ENCODE measurements around the gene ERGIC1.

The ERGIC1 gene

DNA sequence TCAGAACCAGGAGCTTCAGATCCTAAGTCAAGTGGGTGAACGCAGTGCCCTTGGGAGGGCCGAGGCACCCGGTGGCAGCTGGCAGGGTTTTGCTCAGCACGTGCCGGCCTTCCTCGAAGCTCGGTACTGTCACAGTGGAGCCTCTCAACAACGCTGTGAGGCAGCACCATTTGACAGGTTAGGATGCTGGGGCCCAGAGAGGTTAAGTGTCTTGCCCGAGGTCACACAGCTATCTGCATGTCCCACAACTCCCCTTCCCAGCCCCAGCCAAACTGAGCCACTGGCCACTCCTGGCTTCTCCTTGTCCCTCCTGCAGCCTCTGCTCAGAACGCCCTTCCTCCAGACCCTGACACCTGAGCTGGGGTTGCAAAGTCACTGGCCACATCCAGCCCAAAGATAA lies 81.5 kb downstream of the ERGIC1 start:
- no peaks in the 10 kb centered on the region for H3K36me3 ChIP-seq (ENCODE audit: control insufficient read depth, insufficient read depth, low read length)
- H3K4me1 ChIP-seq, result no peaks in the 10 kb centered on the region
- no peaks in the 10 kb centered on the region for H3K79me2 ChIP-seq
- H3K4me3 ChIP-seq (ENCODE audit: low read depth, low read length), result no peak overlapping the region
- H3K4me2 ChIP-seq (ENCODE audit: low read length), result no peak overlapping the region
- H3K27me3 ChIP-seq (ENCODE audit: control insufficient read depth, insufficient read depth, low read length), result no peaks in the 10 kb centered on the region
- no peak overlapping the region for H2AFZ ChIP-seq
- no peak overlapping the region for H3K9ac ChIP-seq
- H3K9me3 ChIP-seq (ENCODE audit: control insufficient read depth, low read length), result no peaks in the 10 kb centered on the region
- H3K27ac ChIP-seq, result no peak overlapping the region
- TF ChIP-seq, protein P1, sequence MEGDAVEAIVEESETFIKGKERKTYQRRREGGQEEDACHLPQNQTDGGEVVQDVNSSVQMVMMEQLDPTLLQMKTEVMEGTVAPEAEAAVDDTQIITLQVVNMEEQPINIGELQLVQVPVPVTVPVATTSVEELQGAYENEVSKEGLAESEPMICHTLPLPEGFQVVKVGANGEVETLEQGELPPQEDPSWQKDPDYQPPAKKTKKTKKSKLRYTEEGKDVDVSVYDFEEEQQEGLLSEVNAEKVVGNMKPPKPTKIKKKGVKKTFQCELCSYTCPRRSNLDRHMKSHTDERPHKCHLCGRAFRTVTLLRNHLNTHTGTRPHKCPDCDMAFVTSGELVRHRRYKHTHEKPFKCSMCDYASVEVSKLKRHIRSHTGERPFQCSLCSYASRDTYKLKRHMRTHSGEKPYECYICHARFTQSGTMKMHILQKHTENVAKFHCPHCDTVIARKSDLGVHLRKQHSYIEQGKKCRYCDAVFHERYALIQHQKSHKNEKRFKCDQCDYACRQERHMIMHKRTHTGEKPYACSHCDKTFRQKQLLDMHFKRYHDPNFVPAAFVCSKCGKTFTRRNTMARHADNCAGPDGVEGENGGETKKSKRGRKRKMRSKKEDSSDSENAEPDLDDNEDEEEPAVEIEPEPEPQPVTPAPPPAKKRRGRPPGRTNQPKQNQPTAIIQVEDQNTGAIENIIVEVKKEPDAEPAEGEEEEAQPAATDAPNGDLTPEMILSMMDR (IDR thresholded peaks at IDR 0.05), result no peak

DNA sequence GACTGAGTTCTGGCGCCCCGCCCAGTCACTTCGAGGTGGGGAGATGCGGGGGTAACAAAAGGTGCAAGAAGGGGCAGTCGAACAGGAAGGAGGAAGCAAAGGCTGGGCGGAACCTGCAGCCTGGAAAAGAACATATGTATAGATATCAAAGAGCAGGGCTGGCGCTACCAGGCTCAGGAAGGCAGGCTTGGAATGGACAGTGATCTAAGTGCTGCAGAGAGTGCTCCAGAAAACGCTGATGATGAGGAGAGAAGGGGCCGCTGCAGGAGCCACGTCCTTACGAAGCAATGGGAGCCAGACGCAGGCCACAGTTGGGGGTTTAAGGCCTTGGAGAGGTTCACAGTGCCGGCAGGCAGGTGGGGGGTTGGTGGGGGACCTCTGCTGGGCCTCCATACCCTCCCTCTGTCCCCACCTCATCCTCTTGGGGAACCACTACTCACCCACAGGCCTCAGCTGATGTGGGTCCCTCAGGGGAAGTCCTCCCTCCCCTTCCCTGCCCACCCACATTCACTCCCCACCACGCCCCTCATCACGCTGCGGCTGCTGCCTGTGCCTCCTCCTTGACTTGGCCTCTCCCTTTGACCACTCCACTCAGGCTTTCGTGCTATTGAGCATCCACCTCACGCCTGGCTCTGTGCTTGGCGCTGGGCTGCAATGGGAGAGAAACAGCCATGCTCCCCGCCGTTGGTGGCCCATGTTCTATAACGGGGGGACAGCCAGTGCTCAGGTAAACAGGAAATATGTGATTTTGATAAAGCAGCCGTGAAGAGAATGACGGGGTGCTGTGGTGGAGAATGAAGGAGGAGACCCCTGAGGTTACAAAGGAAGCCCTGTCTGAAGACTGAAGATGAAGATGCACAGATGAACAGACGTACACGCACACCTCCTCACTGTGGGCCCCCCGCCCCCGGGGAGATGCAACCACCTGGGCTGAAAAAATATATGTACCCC lies 84.6 kb downstream of the ERGIC1 start:
- H3K4me3 ChIP-seq (ENCODE audit: low read depth, low read length), result no peak overlapping the region
- TF ChIP-seq, protein P1 (IDR thresholded peaks at IDR 0.05), result no peak
- no peak overlapping the region for H3K9ac ChIP-seq
- no peaks in the 10 kb centered on the region for H3K9me3 ChIP-seq (ENCODE audit: control insufficient read depth, low read length)
- H3K4me2 ChIP-seq (ENCODE audit: low read length), result no peak overlapping the region
- no peak overlapping the region for H2AFZ ChIP-seq
- no peaks in the 10 kb centered on the region for H3K79me2 ChIP-seq
- H3K36me3 ChIP-seq (ENCODE audit: control insufficient read depth, insufficient read depth, low read length), result no peaks in the 10 kb centered on the region
- no peaks in the 10 kb centered on the region for H3K27me3 ChIP-seq (ENCODE audit: control insufficient read depth, insufficient read depth, low read length)
- no peak overlapping the region for H3K27ac ChIP-seq
- no peaks in the 10 kb centered on the region for H3K4me1 ChIP-seq

DNA sequence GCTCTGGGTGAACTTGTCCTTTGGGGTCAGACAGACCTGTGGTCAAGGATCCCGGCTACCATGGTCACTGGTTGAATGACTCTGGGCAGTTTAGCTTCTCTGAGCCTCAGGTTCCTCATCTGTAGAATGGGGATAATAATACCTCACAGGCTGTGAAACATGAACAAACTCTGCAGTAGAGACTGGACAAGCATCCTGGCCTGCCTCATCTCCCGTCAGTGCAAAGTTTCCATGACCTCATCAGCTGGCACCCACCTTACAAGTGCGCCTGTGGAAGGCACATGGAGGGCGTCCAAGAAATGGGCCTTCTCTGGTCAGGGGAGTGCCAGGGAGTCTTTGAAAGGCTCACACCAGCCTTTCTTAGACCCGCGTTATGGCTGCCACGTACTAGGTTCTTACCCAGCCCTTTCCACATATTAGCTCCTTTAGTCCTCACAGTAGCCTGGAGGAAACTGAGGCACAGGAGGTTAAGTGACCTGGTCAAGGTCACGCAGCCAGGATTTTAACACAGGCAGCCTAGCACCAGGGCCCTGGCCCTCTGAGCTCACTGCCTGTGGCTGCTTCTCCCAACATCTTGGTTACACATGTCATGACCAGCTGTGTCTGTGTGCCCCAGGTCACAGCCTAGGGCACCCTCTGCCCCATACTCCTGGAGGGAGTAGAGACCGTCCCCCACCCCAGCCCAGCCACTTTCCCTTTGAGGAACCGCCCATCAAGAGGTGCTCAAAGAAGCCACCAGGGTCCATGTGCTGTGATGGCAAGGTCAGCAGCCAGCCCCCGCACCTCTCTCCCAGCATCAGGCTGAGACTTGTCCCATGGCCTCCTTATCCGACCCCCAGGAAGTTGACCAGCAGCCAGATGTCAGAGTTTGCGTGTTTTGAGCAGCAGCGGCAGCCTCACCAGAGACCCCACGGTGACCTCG lies 85.7 kb downstream of the ERGIC1 start:
- H3K9ac ChIP-seq, result no peak overlapping the region
- no peaks in the 10 kb centered on the region for H3K79me2 ChIP-seq
- H3K4me3 ChIP-seq (ENCODE audit: low read depth, low read length), result no peak overlapping the region
- H3K9me3 ChIP-seq (ENCODE audit: control insufficient read depth, low read length), result no peaks in the 10 kb centered on the region
- TF ChIP-seq, protein P1 (IDR thresholded peaks at IDR 0.05), result no peak
- no peak overlapping the region for H2AFZ ChIP-seq
- no peak overlapping the region for H3K4me2 ChIP-seq (ENCODE audit: low read length)
- no peaks in the 10 kb centered on the region for H3K27me3 ChIP-seq (ENCODE audit: control insufficient read depth, insufficient read depth, low read length)
- no peak overlapping the region for H3K27ac ChIP-seq
- no peaks in the 10 kb centered on the region for H3K36me3 ChIP-seq (ENCODE audit: control insufficient read depth, insufficient read depth, low read length)
- no peaks in the 10 kb centered on the region for H3K4me1 ChIP-seq

DNA sequence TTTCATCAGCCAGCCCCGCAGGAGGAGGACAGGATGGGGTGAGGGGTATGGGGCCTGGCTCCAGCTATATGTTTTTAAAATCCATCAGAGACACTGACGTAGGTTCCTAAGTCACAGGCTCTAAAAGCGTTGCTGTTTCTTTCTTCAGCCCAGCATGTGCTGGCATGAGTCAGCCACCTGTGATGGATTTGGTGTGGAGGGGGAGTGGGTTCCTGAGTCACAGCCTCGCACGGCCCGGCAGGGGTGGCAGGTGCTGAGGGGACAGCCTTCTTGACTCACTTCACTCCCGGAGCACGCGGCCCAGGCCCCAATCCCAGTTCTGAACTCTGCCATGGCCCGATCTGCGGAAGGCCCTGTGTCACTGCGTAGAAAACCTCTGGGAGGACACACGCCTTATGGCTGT lies 86.4 kb downstream of the ERGIC1 start:
- Histone ChIP-seq H2AFZ (no peak overlapping the region), H3K4me1 (no peaks in the 10 kb centered on the region), H3K4me2 (ENCODE audit: low read length) (no peak overlapping the region), H3K9ac (no peak overlapping the region), H3K79me2 (no peaks in the 10 kb centered on the region), H3K36me3 (ENCODE audit: control insufficient read depth, insufficient read depth, low read length) (no peaks in the 10 kb centered on the region), H3K27me3 (ENCODE audit: control insufficient read depth, insufficient read depth, low read length) (no peaks in the 10 kb centered on the region), H3K27ac (no peak overlapping the region), H3K9me3 (ENCODE audit: control insufficient read depth, low read length) (no peaks in the 10 kb centered on the region), H3K4me3 (ENCODE audit: low read depth, low read length) (no peak overlapping the region)
- TF ChIP-seq, protein P1 (IDR thresholded peaks at IDR 0.05), result no peak

All from parathyroid adenoma (tissue), 2 donors.